Fibroblast of lung (primary cell): Measurements from ENCODE around the gene RNF150. TPM values are rescaled to one million over a fixed set of nuclear protein-coding genes. Genes with fewer than 3 reads are reported as not detected.

Source experiments
- DNase-seq, 2 donors: peaks; one replicate each; pipeline versions ENCODE4 v3.0.0 to v3.0.0-alpha.2; 2010; ENCODE audit warnings: low read depth in 2 of 2
- H2AFZ ChIP-seq: 2 replicates; pipeline ENCODE4 v1.5.1; 2012; ENCODE audit warnings: low read length, control low read depth, inconsistent platforms
- H3K27ac ChIP-seq: 2 replicates; pipeline ENCODE4 v1.5.1; 2011; ENCODE audit warnings: low read length, control low read depth; ENCODE audit not compliant: insufficient read depth
- H3K27me3 ChIP-seq: 2 replicates; pipeline ENCODE4 v1.5.1; 2011; ENCODE audit warnings: mild to moderate bottlenecking, low read length; ENCODE audit not compliant: control insufficient read depth, insufficient read depth
- H3K36me3 ChIP-seq: 2 replicates; pipeline ENCODE4 v1.5.1; 2011; ENCODE audit warnings: low read length; ENCODE audit not compliant: control insufficient read depth, insufficient read depth
- H3K4me1 ChIP-seq: 2 replicates; pipeline ENCODE4 v1.5.1; 2011; ENCODE audit warnings: low read length; ENCODE audit not compliant: control insufficient read depth, insufficient read depth; ENCODE audit errors: extremely low read depth
- H3K4me2 ChIP-seq: 2 replicates; pipeline ENCODE4 v1.5.1; 2011; ENCODE audit warnings: low read length, control low read depth; ENCODE audit not compliant: insufficient read depth; ENCODE audit errors: extremely low read depth
- H3K4me3 ChIP-seq, 4 experiments: fragments of 200-600 bp in 1 of 4; sonication (generic) in 1 of 4; replicated peaks in 1 of 4; 2 replicates each; pipeline ENCODE4 v1.5.1; 2011 to 2016; ENCODE audit warnings: low read length in 4 of 4, low read depth in 3 of 4, mild to moderate bottlenecking in 3 of 4, control low read depth in 2 of 4, inconsistent platforms in 1 of 4, mixed read lengths in 1 of 4; ENCODE audit not compliant: insufficient read depth in 1 of 4; ENCODE audit errors: control extremely low read depth in 1 of 4
- H3K79me2 ChIP-seq: 2 replicates; pipeline ENCODE4 v1.5.1; 2012; ENCODE audit warnings: mild to moderate bottlenecking, low read length, inconsistent platforms; ENCODE audit not compliant: control insufficient read depth, insufficient read depth
- H3K9ac ChIP-seq: 2 replicates; pipeline ENCODE4 v1.5.1; 2011; ENCODE audit warnings: mild to moderate bottlenecking, low read length, control low read depth; ENCODE audit not compliant: insufficient read depth
- H3K9me3 ChIP-seq: 2 replicates; pipeline ENCODE4 v1.5.1; 2012; ENCODE audit warnings: low read depth, low read length; ENCODE audit not compliant: control insufficient read depth, insufficient read depth
- H4K20me1 ChIP-seq: 2 replicates; pipeline ENCODE4 v1.5.1; 2011; ENCODE audit warnings: low read length; ENCODE audit not compliant: control insufficient read depth, insufficient read depth; ENCODE audit errors: extremely low read depth
- EZH2 ChIP-seq: IDR thresholded peaks from 2 replicates; pipeline ENCODE4 v1.5.1; 2012; ENCODE audit warnings: low read length, control low read depth, mild to moderate bottlenecking; ENCODE audit errors: missing control alignments
- polyA plus RNA-seq, 2 donors: library from polyadenylated mRNA; depleted of rRNA in 1 of 2; stranded (reverse) in 1 of 2; unstranded in 1 of 2; fragments of >200 nt; gene quantifications; 2 replicates each; pipeline ENCODE4 v1.2.1, GENCODE V29; 2011 to 2012; ENCODE audit warnings: missing spikeins in 1 of 2
- total RNA-seq: library from RNA; depleted of rRNA; stranded (reverse); fragments of >200 nt; gene quantifications from 2 replicates; pipeline ENCODE4 v1.2.1, GENCODE V29; 2014
- TF ChIP-seq, protein P1 (sequence below), 2 donors: IDR thresholded peaks in 1 of 2; conservative IDR thresholded peaks in 1 of 2; 1 replicate in 1 of 2; 2 replicates in 1 of 2; pipeline ENCODE4 v1.5.1; 2011 to 2012; ENCODE audit warnings: low read length in 2 of 2, control low read depth in 1 of 2, inconsistent platforms in 1 of 2, low read depth in 1 of 2, mild to moderate bottlenecking in 1 of 2

The RNF150 gene
- total and polyA plus RNA-seq, 2 donors (not counting 1 experiment from before 2014, with no cell fraction given): 0.66 to 5.6 TPM

DNA sequence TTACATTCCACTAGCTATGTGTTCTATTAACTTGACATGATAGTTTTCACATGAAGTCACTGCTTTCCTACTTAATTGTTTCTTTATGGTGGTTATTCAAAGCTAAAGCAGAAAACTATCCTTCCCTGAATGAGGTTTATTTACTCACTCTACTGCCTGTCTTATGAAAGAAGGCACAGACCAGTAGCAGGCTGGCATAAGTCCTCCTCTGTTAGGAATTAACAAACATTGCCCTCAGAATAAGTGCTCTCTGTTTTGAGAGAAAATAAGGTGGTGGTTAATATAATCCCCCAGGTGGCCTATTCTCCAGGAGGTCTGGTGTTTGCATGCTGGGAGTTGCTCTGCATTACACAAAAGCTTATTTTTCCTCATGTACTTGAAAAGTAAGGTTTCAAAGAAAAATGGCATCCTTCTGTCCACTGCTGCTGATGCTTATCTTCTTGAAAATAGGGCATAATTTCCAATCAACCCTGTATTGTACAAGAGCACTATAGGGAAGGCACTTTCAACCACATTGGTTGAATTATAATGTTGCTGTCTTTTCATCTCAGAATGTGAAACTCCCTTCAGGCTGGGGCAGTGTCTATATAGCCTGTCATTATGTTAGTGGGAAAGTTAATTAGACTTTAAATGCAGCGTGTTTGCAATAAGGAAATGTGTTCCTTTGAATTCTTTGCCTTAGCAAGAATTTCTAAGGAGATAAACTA is 257.4 kb downstream of the RNF150 start:
- H3K27ac ChIP-seq: no peak overlapping the region

GRCh38 chr4:140874056-140874455 is 259.2 kb downstream of the RNF150 start:
- Histone ChIP-seq H2AFZ (no peak overlapping the region), H3K27me3 (no peaks in the 10 kb centered on the region), H3K9ac (no peak overlapping the region), H3K4me3 (no peak overlapping the region), H4K20me1 (no peaks in the 10 kb centered on the region), H3K4me1 (no peaks in the 10 kb centered on the region), H3K4me2 (no peak overlapping the region), H3K27ac (no peak overlapping the region), H3K36me3 (no peaks in the 10 kb centered on the region), H3K9me3 (no peaks in the 10 kb centered on the region), H3K79me2 (no peaks in the 10 kb centered on the region)
- no peak for DNase-seq
- TF ChIP-seq EZH2: no peak
- TF ChIP-seq, protein P1, sequence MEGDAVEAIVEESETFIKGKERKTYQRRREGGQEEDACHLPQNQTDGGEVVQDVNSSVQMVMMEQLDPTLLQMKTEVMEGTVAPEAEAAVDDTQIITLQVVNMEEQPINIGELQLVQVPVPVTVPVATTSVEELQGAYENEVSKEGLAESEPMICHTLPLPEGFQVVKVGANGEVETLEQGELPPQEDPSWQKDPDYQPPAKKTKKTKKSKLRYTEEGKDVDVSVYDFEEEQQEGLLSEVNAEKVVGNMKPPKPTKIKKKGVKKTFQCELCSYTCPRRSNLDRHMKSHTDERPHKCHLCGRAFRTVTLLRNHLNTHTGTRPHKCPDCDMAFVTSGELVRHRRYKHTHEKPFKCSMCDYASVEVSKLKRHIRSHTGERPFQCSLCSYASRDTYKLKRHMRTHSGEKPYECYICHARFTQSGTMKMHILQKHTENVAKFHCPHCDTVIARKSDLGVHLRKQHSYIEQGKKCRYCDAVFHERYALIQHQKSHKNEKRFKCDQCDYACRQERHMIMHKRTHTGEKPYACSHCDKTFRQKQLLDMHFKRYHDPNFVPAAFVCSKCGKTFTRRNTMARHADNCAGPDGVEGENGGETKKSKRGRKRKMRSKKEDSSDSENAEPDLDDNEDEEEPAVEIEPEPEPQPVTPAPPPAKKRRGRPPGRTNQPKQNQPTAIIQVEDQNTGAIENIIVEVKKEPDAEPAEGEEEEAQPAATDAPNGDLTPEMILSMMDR (conservative IDR thresholded peaks at IDR 0.05 in 1 of 2, IDR thresholded peaks at IDR 0.05 in 1 of 2; ENCODE audit: low read depth in 1 of 2, low read length in 2 of 2): no peak

More for the DNA sequence above, 257.4 kb downstream of the RNF150 start:
- Histone ChIP-seq H3K4me2 (no peak overlapping the region), H3K27me3 (no peaks in the 10 kb centered on the region), H3K79me2 (no peaks in the 10 kb centered on the region), H3K36me3 (no peaks in the 10 kb centered on the region), H3K4me3 (no peak overlapping the region), H3K9me3 (no peaks in the 10 kb centered on the region), H3K9ac (no peak overlapping the region), H3K4me1 (no peaks in the 10 kb centered on the region), H2AFZ (no peak overlapping the region), H4K20me1 (no peaks in the 10 kb centered on the region)
- TF ChIP-seq, protein P1 (conservative IDR thresholded peaks at IDR 0.05 in 1 of 2, IDR thresholded peaks at IDR 0.05 in 1 of 2; ENCODE audit: low read depth in 1 of 2, low read length in 2 of 2): no peak
- TF ChIP-seq EZH2: no peak
- no peak for DNase-seq

DNA sequence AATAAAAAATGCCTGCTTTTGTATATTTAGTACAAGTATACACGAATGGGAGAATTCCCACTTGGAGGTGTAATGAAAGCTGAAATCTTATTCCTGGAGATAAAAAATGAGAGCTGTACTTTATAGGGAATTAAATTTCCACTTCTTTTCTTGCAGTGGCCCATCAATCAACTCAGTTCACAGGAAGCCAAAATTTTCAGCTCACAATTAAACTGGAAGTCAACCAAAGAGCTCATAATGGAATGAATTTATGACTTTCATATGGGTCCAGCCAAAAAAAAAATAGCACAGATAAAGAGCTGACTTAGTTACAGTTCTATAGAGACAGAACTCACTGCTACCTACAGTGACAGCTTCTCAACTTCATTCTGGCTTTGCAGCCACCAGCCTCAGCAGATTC is 261.9 kb downstream of the RNF150 start:
- no peak overlapping the region for H3K27ac ChIP-seq
- no peaks in the 10 kb centered on the region for H3K27me3 ChIP-seq
- peak in 1 of 2 donors; percentile 25 for DNase-seq
- H3K9me3 ChIP-seq: no peaks in the 10 kb centered on the region
- no peaks in the 10 kb centered on the region for H3K4me1 ChIP-seq
- TF ChIP-seq EZH2: no peak
- TF ChIP-seq, protein P1 (conservative IDR thresholded peaks at IDR 0.05 in 1 of 2, IDR thresholded peaks at IDR 0.05 in 1 of 2; ENCODE audit: low read depth in 1 of 2, low read length in 2 of 2): no peak
- H4K20me1 ChIP-seq: no peaks in the 10 kb centered on the region
- H3K4me2 ChIP-seq: no peak overlapping the region
- no peaks in the 10 kb centered on the region for H3K36me3 ChIP-seq
- no peak overlapping the region for H2AFZ ChIP-seq
- H3K79me2 ChIP-seq: no peaks in the 10 kb centered on the region
- no peak overlapping the region for H3K9ac ChIP-seq
- no peak overlapping the region for H3K4me3 ChIP-seq
